GM12891 (cell line): ENCODE measurements around the gene SLC15A3.

ENCODE experiments used
- POLR2A ChIP-seq: IDR thresholded peaks from 2 replicates; pipeline ENCODE4 v1.6.1; 2011; ENCODE audit warnings: low read depth, low read length, control low read depth
- POLR2AphosphoS5 ChIP-seq: IDR thresholded peaks from 2 replicates; pipeline ENCODE4 v1.6.1; 2011; ENCODE audit warnings: low read depth, low read length, control low read depth

- TF ChIP-seq POLR2AphosphoS5 (no peak), POLR2A (no peak)
Observed at GRCh38 chr11:60977836-60978235, 25.9 kb upstream of the SLC15A3 start.
